Smooth muscle cell (in vitro differentiated cells): ENCODE data around the gene EXD1. TPM values are rescaled to one million over a fixed set of nuclear protein-coding genes. Genes with fewer than 3 reads are reported as not detected.

Experiments used
- DNase-seq: peaks from one replicate; lab custom pipeline; 2025; ENCODE audit not compliant: unreplicated experiment; lab: John Stamatoyannopoulos, UW
- H2AFZ ChIP-seq: fragments of 200-600 bp; sonication (generic); 2 replicates; pipeline ENCODE4 v1.6.0; 2016; ENCODE audit warnings: antibody characterized with exemption, low read depth, mild to moderate bottlenecking
- H3F3A ChIP-seq: fragments of 200-600 bp; sonication (generic); 2 replicates; pipeline ENCODE4 v1.6.0; 2017; ENCODE audit warnings: antibody characterized with exemption, low read depth
- H3K27ac ChIP-seq: fragments of 200-600 bp; sonication (generic); 2 replicates; pipeline ENCODE4 v1.5.1; 2016; ENCODE audit warnings: low read depth, mild to moderate bottlenecking
- H3K27me3 ChIP-seq: fragments of 200-600 bp; sonication (generic); 2 replicates; pipeline ENCODE4 v1.6.1; 2016; ENCODE audit warnings: low read depth, mild to moderate bottlenecking
- H3K36me3 ChIP-seq: fragments of 200-600 bp; sonication (generic); 2 replicates; pipeline ENCODE4 v1.5.1; 2016; ENCODE audit warnings: low read depth
- H3K4me1 ChIP-seq: fragments of 200-600 bp; sonication (generic); 2 replicates; pipeline ENCODE4 v1.5.1; 2016; ENCODE audit warnings: low read depth
- H3K4me2 ChIP-seq: fragments of 200-600 bp; sonication (generic); 2 replicates; pipeline ENCODE4 v1.6.0; 2016; ENCODE audit warnings: mild to moderate bottlenecking
- H3K4me3 ChIP-seq: fragments of 200-600 bp; sonication (generic); 2 replicates; pipeline ENCODE4 v1.5.1; 2016; ENCODE audit warnings: mild to moderate bottlenecking
- H3K79me2 ChIP-seq: fragments of 200-600 bp; sonication (generic); 2 replicates; pipeline ENCODE4 v1.6.0; 2016; ENCODE audit warnings: low read depth, mild to moderate bottlenecking
- H3K9ac ChIP-seq: fragments of 200-600 bp; sonication (generic); 2 replicates; pipeline ENCODE4 v1.6.0; 2016; ENCODE audit warnings: low read depth
- H3K9me3 ChIP-seq: fragments of 200-600 bp; sonication (generic); replicated peaks from 2 replicates; pipeline ENCODE4 v1.5.1; 2016; ENCODE audit warnings: low read depth
- H4K20me1 ChIP-seq: fragments of 200-600 bp; sonication (generic); 2 replicates; pipeline ENCODE4 v1.6.0; 2016; ENCODE audit warnings: low read depth
- CTCF ChIP-seq: fragments of 200-600 bp; sonication (generic); IDR thresholded peaks from 2 replicates; pipeline ENCODE4 v1.5.1; 2017; ENCODE audit warnings: borderline replicate concordance, mild to moderate bottlenecking, antibody characterized with exemption; ENCODE audit not compliant: insufficient read depth, poor library complexity, severe bottlenecking
- WGBS: methylation state at CpG from one replicate; pipeline ENCODE4 v1.1.7; 2016; ENCODE audit warnings: low lambda C conversion rate; 5-methylcytosine and 5-hydroxymethylcytosine counted together
- polyA plus RNA-seq: library from polyadenylated mRNA; unstranded; fragments of >200 nt; fragmentation: Nextera tagmentation; extraction: Ambion mirVana; gene quantifications from 2 replicates; pipeline ENCODE4 v1.2.1, GENCODE V29; 2016
- total RNA-seq: library from RNA; depleted of rRNA; stranded (reverse); fragments of >200 nt; gene quantifications from 2 replicates; pipeline ENCODE4 v1.2.3, GENCODE V29; 2014

The EXD1 gene
- total and polyA plus RNA-seq, 2 experiments from 2014 or later: 0.04 TPM; not detected in 1

- H3K27ac ChIP-seq: no peak overlapping the region
- H4K20me1 ChIP-seq: no peaks in the 10 kb centered on the region
- H3K9me3 ChIP-seq: no peaks in the 10 kb centered on the region
- no peaks in the 10 kb centered on the region for H3K36me3 ChIP-seq
- no peaks in the 10 kb centered on the region for H3F3A ChIP-seq
- no peak overlapping the region for H2AFZ ChIP-seq
- TF ChIP-seq CTCF: no peak
- no peak overlapping the region for H3K4me3 ChIP-seq
- no peaks in the 10 kb centered on the region for H3K79me2 ChIP-seq
- no peaks in the 10 kb centered on the region for H3K4me1 ChIP-seq
- WGBS: 61% methylated on average over 6 of the region's 6 CpGs
- H3K4me2 ChIP-seq: no peak overlapping the region
- H3K27me3 ChIP-seq: no peaks in the 10 kb centered on the region
- no peak for DNase-seq
- no peak overlapping the region for H3K9ac ChIP-seq
Observed at GRCh38 chr15:41180206-41180789, 50.3 kb downstream of the EXD1 start.

GRCh38 chr15:41169781-41170180, 60.8 kb downstream of the EXD1 start:
- 87% methylated on average over 4 of the region's 4 CpGs for WGBS
- Histone ChIP-seq H3F3A (no peaks in the 10 kb centered on the region), H3K27ac (no peak overlapping the region), H3K36me3 (no peaks in the 10 kb centered on the region), H3K4me3 (no peak overlapping the region), H3K79me2 (no peaks in the 10 kb centered on the region), H4K20me1 (no peaks in the 10 kb centered on the region), H3K4me2 (no peak overlapping the region), H3K9ac (no peak overlapping the region), H2AFZ (peak overlapping the region; percentile 43), H3K4me1 (no peaks in the 10 kb centered on the region), H3K27me3 (no peaks in the 10 kb centered on the region), H3K9me3 (no peaks in the 10 kb centered on the region)
- TF ChIP-seq CTCF: no peak
- DNase-seq: no peak

DNA sequence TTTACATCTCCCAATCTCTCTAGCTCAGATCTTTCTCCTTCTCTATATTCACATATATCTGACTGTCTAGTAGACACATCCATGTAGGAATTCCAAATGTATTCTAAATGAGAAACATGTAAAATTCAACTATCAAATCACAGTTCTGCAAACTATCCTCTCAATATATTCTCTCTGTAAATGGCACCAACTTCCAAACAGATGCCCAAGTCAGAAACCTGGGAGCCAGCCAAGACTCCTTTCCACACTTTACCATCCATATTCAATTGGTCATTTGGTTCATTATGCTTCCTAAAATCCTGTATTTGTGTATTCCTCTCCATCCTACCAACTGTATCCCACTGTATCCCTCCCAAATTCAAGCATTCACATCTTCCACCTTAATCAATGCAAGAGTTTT, 61.5 kb downstream of the EXD1 start:
- TF ChIP-seq CTCF: no peak
- H3K27me3 ChIP-seq: no peaks in the 10 kb centered on the region
- H3K4me1 ChIP-seq: no peaks in the 10 kb centered on the region
- no peak for DNase-seq
- no peak overlapping the region for H3K27ac ChIP-seq
- no peaks in the 10 kb centered on the region for H3K79me2 ChIP-seq
- no peaks in the 10 kb centered on the region for H3F3A ChIP-seq
- H3K9ac ChIP-seq: no peak overlapping the region
- H4K20me1 ChIP-seq: no peaks in the 10 kb centered on the region
- no peaks in the 10 kb centered on the region for H3K9me3 ChIP-seq
- no peak overlapping the region for H3K4me2 ChIP-seq
- no peak overlapping the region for H2AFZ ChIP-seq
- H3K4me3 ChIP-seq: no peak overlapping the region
- no peaks in the 10 kb centered on the region for H3K36me3 ChIP-seq

GRCh38 chr15:41161736-41162135, 68.8 kb downstream of the EXD1 start:
- Histone ChIP-seq H2AFZ (peak overlapping the region; percentile 54), H3K36me3 (no peaks in the 10 kb centered on the region), H3K9me3 (no peaks in the 10 kb centered on the region), H3K27ac (no peak overlapping the region), H3K27me3 (no peaks in the 10 kb centered on the region), H3K4me2 (no peak overlapping the region), H4K20me1 (no peaks in the 10 kb centered on the region), H3K4me1 (no peaks in the 10 kb centered on the region), H3K79me2 (no peaks in the 10 kb centered on the region), H3F3A (no peaks in the 10 kb centered on the region), H3K9ac (no peak overlapping the region), H3K4me3 (no peak overlapping the region)
- 96% methylated on average over 1 of the region's 1 CpG for WGBS
- no peak for DNase-seq
- TF ChIP-seq CTCF: no peak
